ENCODE measurements around the gene ITPRIP.

ITPRIP gene

DNA sequence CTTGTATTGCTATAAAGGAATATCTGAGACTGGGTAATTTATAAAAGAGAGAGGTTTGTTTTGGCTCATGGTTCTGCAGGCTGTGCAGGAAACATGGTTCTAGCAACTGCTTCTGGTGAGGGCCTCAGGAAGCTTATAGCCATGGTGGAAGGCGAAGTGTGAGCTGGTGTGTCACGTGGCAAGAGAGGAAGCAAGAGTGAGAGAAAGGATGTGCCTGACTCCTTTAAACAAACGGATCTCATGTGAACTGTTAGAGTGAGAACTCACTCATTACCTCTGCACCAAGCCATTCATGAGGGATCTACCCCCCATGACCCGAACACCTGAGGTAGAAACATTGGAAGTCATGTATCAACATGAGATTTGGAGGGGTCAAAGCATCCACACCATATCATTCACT lies 7.7 kb upstream of the ITPRIP start:
- H3K4me2 ChIP-seq (ENCODE audit: low read length), result no peak overlapping the region
- H3K79me1 ChIP-seq (ENCODE audit: low read length), result no peaks in the 10 kb centered on the region
- peaks cover 0 to 5% of the 10 kb centered on the region in 2 experiments for H3K4me1 ChIP-seq (ENCODE audit: control insufficient read depth in 1 of 2, insufficient read depth in 2 of 2, low read length in 2 of 2)
- H3K23ac ChIP-seq (ENCODE audit: low read length), result no peak overlapping the region
- no peak overlapping the region for H3K9ac ChIP-seq (ENCODE audit: low read length)
- H3K14ac ChIP-seq (ENCODE audit: low read length), result no peak overlapping the region
- no peak overlapping the region for H2BK120ac ChIP-seq (ENCODE audit: insufficient read depth, low read length, poor library complexity)
- H4K8ac ChIP-seq (ENCODE audit: low read depth, low read length), result no peak overlapping the region
- H3K79me2 ChIP-seq (ENCODE audit: control insufficient read depth, insufficient read depth, low read length, poor library complexity), result no peaks in the 10 kb centered on the region
- H4K12ac ChIP-seq (ENCODE audit: low read depth, low read length), result no peak overlapping the region
- no peak overlapping the region for H3K27ac ChIP-seq (ENCODE audit: low read depth, low read length)
- no peak overlapping the region for H2AFZ ChIP-seq (ENCODE audit: insufficient read depth, low read length, poor library complexity)
- H3K4me3 ChIP-seq (ENCODE audit: low read depth, low read length), result no peak overlapping the region
- H4K91ac ChIP-seq (ENCODE audit: low read depth, low read length), result no peak overlapping the region
- H3K27me3 ChIP-seq (ENCODE audit: insufficient read depth, low read length), result no peaks in the 10 kb centered on the region
- no peak overlapping the region for H2AK5ac ChIP-seq (ENCODE audit: low read length)
- H3K36me3 ChIP-seq (ENCODE audit: control insufficient read depth in 1 of 2, insufficient read depth in 2 of 2, low read length in 2 of 2), result no peaks in the 10 kb centered on the region
- no peak overlapping the region for H2BK5ac ChIP-seq (ENCODE audit: low read depth, low read length, poor library complexity)
- H3K9me3 ChIP-seq (ENCODE audit: insufficient read depth, low read depth, low read length), result no peaks in the 10 kb centered on the region
- no peak for DNase-seq
- no peak overlapping the region for H3K4ac ChIP-seq (ENCODE audit: low read depth, low read length)
- no peak overlapping the region for H3K18ac ChIP-seq (ENCODE audit: low read length)
- H2BK12ac ChIP-seq (ENCODE audit: low read length), result no peak overlapping the region
- no CpG with 5 or more reads among the region's 4 CpGs for WGBS (ENCODE audit: extremely low coverage, insufficient coverage, insufficient read length)

DNA sequence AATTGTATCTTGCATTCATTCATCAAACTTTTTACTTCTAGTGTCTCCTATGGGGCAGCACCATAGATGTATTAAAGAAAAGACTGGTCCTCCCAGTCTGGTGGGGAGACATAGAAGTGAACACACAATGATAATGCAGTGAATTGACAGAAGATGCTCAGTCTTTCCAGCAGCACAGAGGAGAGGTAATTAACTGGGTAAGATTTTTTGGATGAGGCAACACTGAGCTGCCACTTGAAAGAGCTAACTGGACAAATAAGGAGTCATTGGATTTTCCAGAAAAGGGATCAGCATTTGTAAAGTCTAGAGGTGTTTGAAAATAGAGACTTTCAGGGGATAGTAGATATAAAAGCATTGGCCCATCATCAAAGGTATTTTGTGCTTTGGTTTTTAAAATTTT lies 7.2 kb upstream of the ITPRIP start:
- Histone ChIP-seq H3K4ac (ENCODE audit: low read depth, low read length) (no peak overlapping the region), H2BK120ac (ENCODE audit: insufficient read depth, low read length, poor library complexity) (no peak overlapping the region), H2AK5ac (ENCODE audit: low read length) (no peak overlapping the region), H3K4me1 (ENCODE audit: control insufficient read depth in 1 of 2, insufficient read depth in 2 of 2, low read length in 2 of 2) (peaks cover 0 to 5% of the 10 kb centered on the region in 2 experiments), H3K9me3 (ENCODE audit: insufficient read depth, low read depth, low read length) (no peaks in the 10 kb centered on the region), H3K79me2 (ENCODE audit: control insufficient read depth, insufficient read depth, low read length, poor library complexity) (no peaks in the 10 kb centered on the region), H3K4me3 (ENCODE audit: low read depth, low read length) (no peak overlapping the region), H4K12ac (ENCODE audit: low read depth, low read length) (no peak overlapping the region), H3K36me3 (ENCODE audit: control insufficient read depth in 1 of 2, insufficient read depth in 2 of 2, low read length in 2 of 2) (no peaks in the 10 kb centered on the region), H3K23ac (ENCODE audit: low read length) (no peak overlapping the region), H3K18ac (ENCODE audit: low read length) (no peak overlapping the region), H2BK12ac (ENCODE audit: low read length) (no peak overlapping the region), H2AFZ (ENCODE audit: insufficient read depth, low read length, poor library complexity) (no peak overlapping the region), H4K8ac (ENCODE audit: low read depth, low read length) (no peak overlapping the region), H3K79me1 (ENCODE audit: low read length) (no peaks in the 10 kb centered on the region), H4K91ac (ENCODE audit: low read depth, low read length) (no peak overlapping the region), H3K4me2 (ENCODE audit: low read length) (no peak overlapping the region), H3K27ac (ENCODE audit: low read depth, low read length) (no peak overlapping the region), H3K27me3 (ENCODE audit: insufficient read depth, low read length) (no peaks in the 10 kb centered on the region), H3K9ac (ENCODE audit: low read length) (no peak overlapping the region), H2BK5ac (ENCODE audit: low read depth, low read length, poor library complexity) (no peak overlapping the region), H3K14ac (ENCODE audit: low read length) (no peak overlapping the region)
- DNase-seq, result no peak

DNA sequence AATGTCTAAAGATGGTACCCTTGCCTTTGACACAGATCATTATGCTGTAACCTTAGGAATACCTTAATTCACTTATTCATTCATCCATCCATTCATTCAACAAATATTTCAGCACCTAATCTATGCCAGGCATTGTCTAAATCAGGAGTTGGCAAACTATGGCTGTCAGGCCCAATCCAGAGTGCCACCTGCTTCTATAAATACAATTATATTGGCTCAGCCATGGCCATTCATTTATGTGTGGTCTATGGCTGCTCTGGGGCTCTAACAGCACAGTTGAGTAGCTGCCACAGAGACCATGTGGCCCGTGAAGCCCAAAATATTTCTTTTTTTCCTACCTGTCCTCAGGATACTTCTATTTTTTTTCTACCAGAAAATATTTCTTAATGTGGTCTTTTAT lies 6.0 kb upstream of the ITPRIP start:
- Histone ChIP-seq H3K4ac (ENCODE audit: low read depth, low read length) (no peak overlapping the region), H3K4me3 (ENCODE audit: low read depth, low read length) (no peak overlapping the region), H3K36me3 (ENCODE audit: control insufficient read depth in 1 of 2, insufficient read depth in 2 of 2, low read length in 2 of 2) (no peaks in the 10 kb centered on the region), H2AK5ac (ENCODE audit: low read length) (no peak overlapping the region), H2BK120ac (ENCODE audit: insufficient read depth, low read length, poor library complexity) (no peak overlapping the region), H3K4me1 (ENCODE audit: control insufficient read depth in 1 of 2, insufficient read depth in 2 of 2, low read length in 2 of 2) (peaks cover 9 to 10% of the 10 kb centered on the region in 2 experiments), H2BK12ac (ENCODE audit: low read length) (no peak overlapping the region), H3K79me2 (ENCODE audit: control insufficient read depth, insufficient read depth, low read length, poor library complexity) (no peaks in the 10 kb centered on the region), H3K14ac (ENCODE audit: low read length) (no peak overlapping the region), H3K4me2 (ENCODE audit: low read length) (no peak overlapping the region), H3K9ac (ENCODE audit: low read length) (no peak overlapping the region), H3K27ac (ENCODE audit: low read depth, low read length) (no peak overlapping the region), H2BK5ac (ENCODE audit: low read depth, low read length, poor library complexity) (no peak overlapping the region), H2AFZ (ENCODE audit: insufficient read depth, low read length, poor library complexity) (no peak overlapping the region), H3K27me3 (ENCODE audit: insufficient read depth, low read length) (no peaks in the 10 kb centered on the region), H4K91ac (ENCODE audit: low read depth, low read length) (no peak overlapping the region), H3K9me3 (ENCODE audit: insufficient read depth, low read depth, low read length) (no peaks in the 10 kb centered on the region), H3K79me1 (ENCODE audit: low read length) (no peaks in the 10 kb centered on the region), H4K12ac (ENCODE audit: low read depth, low read length) (no peak overlapping the region), H3K18ac (ENCODE audit: low read length) (no peak overlapping the region), H3K23ac (ENCODE audit: low read length) (no peak overlapping the region), H4K8ac (ENCODE audit: low read depth, low read length) (no peak overlapping the region)
- WGBS (ENCODE audit: extremely low coverage, insufficient coverage, insufficient read length), result no CpG with 5 or more reads among the region's 1 CpG
- no peak for DNase-seq

DNA sequence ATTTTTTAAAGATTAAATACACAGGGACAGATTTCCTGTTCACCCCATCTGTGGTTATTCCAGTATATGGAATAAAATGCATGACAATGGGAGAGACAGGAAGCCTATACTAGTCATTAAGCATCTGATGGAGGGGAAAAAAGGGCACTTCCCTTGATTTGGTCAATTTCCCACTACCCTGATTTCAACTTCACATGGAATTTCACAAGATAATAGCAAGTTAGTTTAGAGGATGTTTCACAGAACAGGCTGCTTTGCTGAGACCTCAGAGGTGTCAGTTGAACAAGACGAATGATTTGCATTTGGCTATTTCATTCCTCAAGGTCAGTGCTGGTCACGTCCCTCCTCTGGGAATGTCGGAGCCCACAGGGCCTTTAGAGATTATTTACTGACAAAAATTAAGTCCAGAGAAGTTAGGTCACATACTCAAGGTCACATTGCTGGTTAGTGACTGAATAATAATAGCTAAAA lies 4.7 kb upstream of the ITPRIP start:
- no peaks in the 10 kb centered on the region for H3K36me3 ChIP-seq (ENCODE audit: control insufficient read depth in 1 of 2, insufficient read depth in 2 of 2, low read length in 2 of 2)
- H4K8ac ChIP-seq (ENCODE audit: low read depth, low read length), result no peak overlapping the region
- no peak overlapping the region for H3K4me3 ChIP-seq (ENCODE audit: low read depth, low read length)
- WGBS (ENCODE audit: extremely low coverage, insufficient coverage, insufficient read length), result no CpG with 5 or more reads among the region's 3 CpGs
- H3K4me1 ChIP-seq (ENCODE audit: control insufficient read depth in 1 of 2, insufficient read depth in 2 of 2, low read length in 2 of 2), result peaks cover 12% of the 10 kb centered on the region in 2 experiments
- no peak overlapping the region for H2BK12ac ChIP-seq (ENCODE audit: low read length)
- H3K14ac ChIP-seq (ENCODE audit: low read length), result no peak overlapping the region
- no peak overlapping the region for H3K9ac ChIP-seq (ENCODE audit: low read length)
- H2AFZ ChIP-seq (ENCODE audit: insufficient read depth, low read length, poor library complexity), result no peak overlapping the region
- H4K12ac ChIP-seq (ENCODE audit: low read depth, low read length), result no peak overlapping the region
- H3K27ac ChIP-seq (ENCODE audit: low read depth, low read length), result no peak overlapping the region
- no peak overlapping the region for H2BK120ac ChIP-seq (ENCODE audit: insufficient read depth, low read length, poor library complexity)
- peaks cover 8% of the 10 kb centered on the region for H3K79me1 ChIP-seq (ENCODE audit: low read length)
- no peak overlapping the region for H3K23ac ChIP-seq (ENCODE audit: low read length)
- no peak overlapping the region for H4K91ac ChIP-seq (ENCODE audit: low read depth, low read length)
- DNase-seq, result peak in 1 of 2 donors; percentile 53
- H3K9me3 ChIP-seq (ENCODE audit: insufficient read depth, low read depth, low read length), result no peaks in the 10 kb centered on the region
- no peak overlapping the region for H2BK5ac ChIP-seq (ENCODE audit: low read depth, low read length, poor library complexity)
- H3K4me2 ChIP-seq (ENCODE audit: low read length), result no peak overlapping the region
- no peak overlapping the region for H3K4ac ChIP-seq (ENCODE audit: low read depth, low read length)
- no peak overlapping the region for H3K18ac ChIP-seq (ENCODE audit: low read length)
- peaks cover 4% of the 10 kb centered on the region for H3K79me2 ChIP-seq (ENCODE audit: control insufficient read depth, insufficient read depth, low read length, poor library complexity)
- H2AK5ac ChIP-seq (ENCODE audit: low read length), result no peak overlapping the region
- no peaks in the 10 kb centered on the region for H3K27me3 ChIP-seq (ENCODE audit: insufficient read depth, low read length)

Data from trophoblast cell (in vitro differentiated cells and primary cell).